LHCN-M2 (cell line): ENCODE data around the gene LAP3. TPM values are rescaled to one million over a fixed set of nuclear protein-coding genes. Genes with fewer than 3 reads are reported as not detected.
"Not testable (repeated sequence)": the region's sequence is repeated elsewhere in the genome, so short reads cannot be mapped to it uniquely, and the experiment has no call there.

Experiments used
- DNase-seq: peaks from one replicate; pipeline ENCODE4 v3.0.0-alpha.2; 2012; ENCODE audit warnings: low read depth
- total RNA-seq: library from RNA; depleted of rRNA; stranded (reverse); fragments of >200 nt; gene quantifications from 2 replicates; pipeline ENCODE4 v1.2.3, GENCODE V29; 2014

The LAP3 gene
- total RNA-seq, 1 experiment from 2014 or later, result 90.6 TPM

- peak; percentile 86 for DNase-seq
Measured at GRCh38 chr4:17561195-17561909, 15.6 kb upstream of the LAP3 start.

GRCh38 chr4:17562157-17562556, 14.8 kb upstream of the LAP3 start:
- no peak for DNase-seq

- no peak for DNase-seq
Measured at GRCh38 chr4:17565846-17566245, 11.2 kb upstream of the LAP3 start.

- no peak for DNase-seq
Measured at GRCh38 chr4:17567271-17567670, 9.7 kb upstream of the LAP3 start.

- no peak for DNase-seq
Measured at GRCh38 chr4:17574206-17574605, 2.8 kb upstream of the LAP3 start.

GRCh38 chr4:17575177-17575576, 1.8 kb upstream of the LAP3 start:
- not testable (repeated sequence) for DNase-seq

- peak; percentile 19 for DNase-seq
Measured at GRCh38 chr4:17577665-17578481, 875 bp downstream of the LAP3 start.

- DNase-seq, result no peak
Measured at GRCh38 chr4:17578482-17578891, 1.5 kb downstream of the LAP3 start.

- peak; percentile 82 for DNase-seq
Measured at GRCh38 chr4:17580969-17581368, 4.0 kb downstream of the LAP3 start.

- no peak for DNase-seq
Measured at GRCh38 chr4:17583276-17583675, 6.3 kb downstream of the LAP3 start.

GRCh38 chr4:17583941-17584340, 6.9 kb downstream of the LAP3 start:
- DNase-seq, result no peak

- DNase-seq, result no peak
Measured at GRCh38 chr4:17584521-17585213, 7.7 kb downstream of the LAP3 start.

- DNase-seq, result no peak
Measured at GRCh38 chr4:17587094-17587822, 10.3 kb downstream of the LAP3 start.

- DNase-seq, result no peak
Measured at GRCh38 chr4:17589355-17589754, 12.4 kb downstream of the LAP3 start.

- DNase-seq, result no peak
Measured at GRCh38 chr4:17595471-17596005, 18.5 kb downstream of the LAP3 start.

- no peak for DNase-seq
Measured at GRCh38 chr4:17597517-17597916, 20.5 kb downstream of the LAP3 start.

GRCh38 chr4:17599826-17600225, 22.8 kb downstream of the LAP3 start:
- DNase-seq, result no peak

GRCh38 chr4:17605236-17605635, 28.2 kb downstream of the LAP3 start:
- no peak for DNase-seq

- peak; percentile 80 for DNase-seq
Measured at GRCh38 chr4:17613761-17614415, 36.9 kb downstream of the LAP3 start.

- DNase-seq, result peak; percentile 93
Measured at GRCh38 chr4:17614416-17615299, 37.7 kb downstream of the LAP3 start, which contains the start of gene MED28. Gene MED28, plus strand, starts transcription at chr4:17614641. Its CDS starts 14 bp downstream, at chr4:17614655.
